ENCODE results near the gene HOXA5.
A peak's percentile ranks its signal among the peaks of the same experiment; 100 is the strongest.

The HOXA5 gene

GRCh38 chr7:27097686-27098577 is 45.5 kb downstream of the HOXA5 start:
- H3K4me3 ChIP-seq (replicated peaks in 1 of 2; ENCODE audit: low read depth in 2 of 2, low read length in 2 of 2), result peak overlapping the region; percentile 9 to 18
- no peak for DNase-seq (ENCODE audit: low read depth in 2 of 2)
- TF ChIP-seq, protein P1, sequence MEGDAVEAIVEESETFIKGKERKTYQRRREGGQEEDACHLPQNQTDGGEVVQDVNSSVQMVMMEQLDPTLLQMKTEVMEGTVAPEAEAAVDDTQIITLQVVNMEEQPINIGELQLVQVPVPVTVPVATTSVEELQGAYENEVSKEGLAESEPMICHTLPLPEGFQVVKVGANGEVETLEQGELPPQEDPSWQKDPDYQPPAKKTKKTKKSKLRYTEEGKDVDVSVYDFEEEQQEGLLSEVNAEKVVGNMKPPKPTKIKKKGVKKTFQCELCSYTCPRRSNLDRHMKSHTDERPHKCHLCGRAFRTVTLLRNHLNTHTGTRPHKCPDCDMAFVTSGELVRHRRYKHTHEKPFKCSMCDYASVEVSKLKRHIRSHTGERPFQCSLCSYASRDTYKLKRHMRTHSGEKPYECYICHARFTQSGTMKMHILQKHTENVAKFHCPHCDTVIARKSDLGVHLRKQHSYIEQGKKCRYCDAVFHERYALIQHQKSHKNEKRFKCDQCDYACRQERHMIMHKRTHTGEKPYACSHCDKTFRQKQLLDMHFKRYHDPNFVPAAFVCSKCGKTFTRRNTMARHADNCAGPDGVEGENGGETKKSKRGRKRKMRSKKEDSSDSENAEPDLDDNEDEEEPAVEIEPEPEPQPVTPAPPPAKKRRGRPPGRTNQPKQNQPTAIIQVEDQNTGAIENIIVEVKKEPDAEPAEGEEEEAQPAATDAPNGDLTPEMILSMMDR (IDR thresholded peaks at IDR 0.05; ENCODE audit: low read depth, low read length), result no peak

GRCh38 chr7:27096768-27097514 is 46.5 kb downstream of the HOXA5 start:
- peak overlapping the region; percentile 40 to 44 for H3K4me3 ChIP-seq (replicated peaks in 1 of 2; ENCODE audit: low read depth in 2 of 2, low read length in 2 of 2)
- DNase-seq (ENCODE audit: low read depth in 2 of 2), result no peak
- TF ChIP-seq, protein P1 (IDR thresholded peaks at IDR 0.05; ENCODE audit: low read depth, low read length), result no peak

DNA sequence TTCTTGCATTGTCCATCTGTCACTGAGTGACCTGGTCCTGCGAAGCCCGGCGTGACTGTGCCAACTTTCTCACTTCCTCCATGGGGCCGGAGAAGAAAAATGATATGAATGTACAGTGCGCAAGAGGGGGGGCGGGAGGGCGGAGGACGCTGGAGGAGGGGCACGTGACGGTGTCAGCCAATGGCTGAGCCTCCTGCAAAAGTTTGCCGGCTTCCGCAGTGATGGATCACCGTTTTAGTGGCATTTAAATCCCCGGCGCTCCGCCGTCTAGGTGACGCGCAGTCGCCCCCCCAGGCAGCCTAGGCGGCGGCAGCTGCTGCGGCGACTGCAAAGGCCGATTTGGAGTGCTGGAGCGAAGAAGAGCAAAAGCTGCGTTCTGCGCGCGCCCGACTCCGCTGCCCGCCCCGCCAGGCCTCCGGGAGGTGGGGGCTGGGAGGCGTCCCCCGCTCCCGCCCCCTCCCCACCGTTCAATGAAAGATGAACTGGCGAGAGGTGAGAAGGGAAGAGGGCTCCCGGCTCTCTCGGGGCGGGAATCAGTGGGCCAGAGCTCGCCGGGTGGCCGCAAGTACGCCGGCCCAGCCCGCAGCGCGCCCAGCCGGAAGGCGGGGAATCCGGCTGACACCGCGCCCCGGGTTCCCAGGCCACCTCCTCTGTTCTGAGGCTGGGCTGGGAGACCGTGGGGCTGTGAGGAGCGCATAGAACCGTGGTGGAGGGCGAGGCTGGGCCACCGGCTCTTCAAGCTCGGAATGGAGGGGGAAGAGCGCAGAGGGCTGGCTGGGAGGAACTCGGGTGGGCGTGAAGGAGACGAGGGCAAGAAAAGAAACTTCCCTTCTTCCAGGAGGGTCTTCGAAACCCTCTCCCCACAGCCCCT is 47.3 kb downstream of the HOXA5 start, which contains the start of gene HOXA1:
Gene HOXA1, minus strand, starts transcription at position 104 of the 871 bp plus-strand sequence. Its CDS starts 88 bp downstream, at position 16.
- TF ChIP-seq, protein P1 (IDR thresholded peaks at IDR 0.05; ENCODE audit: low read depth, low read length), result no peak
- DNase-seq (ENCODE audit: low read depth in 2 of 2), result peak; percentile 47 to 67

GRCh38 chr7:27095050-27095896 is 48.2 kb downstream of the HOXA5 start:
- DNase-seq (ENCODE audit: low read depth in 2 of 2), result no peak
- H3K4me3 ChIP-seq (replicated peaks in 1 of 2; ENCODE audit: low read depth in 2 of 2, low read length in 2 of 2), result peak overlapping the region; percentile 21 to 30
- TF ChIP-seq, protein P1 (IDR thresholded peaks at IDR 0.05; ENCODE audit: low read depth, low read length), result no peak

More for the DNA sequence above, 47.3 kb downstream of the HOXA5 start, which contains the start of gene HOXA1:
- H3K4me3 ChIP-seq (replicated peaks in 1 of 2; ENCODE audit: low read depth in 2 of 2, low read length in 2 of 2), result peak within 1 kb of the TSS; percentile 40 to 44

- no peak overlapping the region for H3K4me3 ChIP-seq (replicated peaks in 1 of 2; ENCODE audit: low read depth in 2 of 2, low read length in 2 of 2)
- TF ChIP-seq, protein P1 (IDR thresholded peaks at IDR 0.05; ENCODE audit: low read depth, low read length), result no peak
- DNase-seq (ENCODE audit: low read depth in 2 of 2), result no peak
These were observed 49.0 kb downstream of the HOXA5 start for GRCh38 chr7:27094304-27095049.

Data from cardiac fibroblast (primary cell).